Stimulated activated effector memory CD8-positive, alpha-beta T cell treated with anti-CD3 and anti-CD28 coated beads, Interleukin-12 subunit alpha, Interleukin-12 subunit beta, amount 100 ng/mL, for 72 hours (primary cell): ENCODE data around the gene PHOSPHO2.

ENCODE experiments used
- ATAC-seq: fragments of 150-1000 bp; cut with Tn5 transposase; 2 replicates; pipeline ENCODE4 v1.10.0; 2021
- DNase-seq, 2 donors: peaks; one replicate each; pipeline ENCODE4 v3.0.0; 2021 to 2022; ENCODE audit warnings: low spot score in 2 of 2
- H3K27ac Mint-ChIP-seq: one replicate; pipeline ENCODE4 v1.8.0; 2022; ENCODE audit warnings: mild to moderate bottlenecking, mixed read lengths
- H3K36me3 Mint-ChIP-seq: one replicate; pipeline ENCODE4 v1.8.0; 2022; ENCODE audit warnings: mild to moderate bottlenecking, mixed read lengths
- H3K4me1 Mint-ChIP-seq: one replicate; pipeline ENCODE4 v1.8.0; 2022; ENCODE audit warnings: mixed read lengths
- H3K4me3 Mint-ChIP-seq: one replicate; pipeline ENCODE4 v1.8.0; 2022; ENCODE audit warnings: mild to moderate bottlenecking, mixed read lengths
- H3K9me3 Mint-ChIP-seq: one replicate; pipeline ENCODE4 v1.8.0; 2022; ENCODE audit warnings: mixed read lengths

The PHOSPHO2 gene

GRCh38 chr2:169718930-169719504 is 24.7 kb downstream of the PHOSPHO2 start:
- peaks cover 5% of the 10 kb centered on the region for H3K4me1 Mint-ChIP-seq
- H3K36me3 Mint-ChIP-seq, result no peaks in the 10 kb centered on the region
- DNase-seq (no peak), ATAC-seq (no peak)
- H3K9me3 Mint-ChIP-seq, result no peaks in the 10 kb centered on the region
- no peak overlapping the region for H3K4me3 Mint-ChIP-seq
- H3K27ac Mint-ChIP-seq, result no peak overlapping the region

- Mint-ChIP-seq H3K36me3 (no peaks in the 10 kb centered on the region), H3K4me1 (peaks cover 5% of the 10 kb centered on the region), H3K9me3 (no peaks in the 10 kb centered on the region), H3K27ac (no peak overlapping the region), H3K4me3 (no peak overlapping the region)
- ATAC-seq, result no peak
- DNase-seq, result no peak
Measured at GRCh38 chr2:169721016-169721415, 26.7 kb downstream of the PHOSPHO2 start.

GRCh38 chr2:169727065-169727464 is 32.8 kb downstream of the PHOSPHO2 start:
- H3K9me3 Mint-ChIP-seq, result no peaks in the 10 kb centered on the region
- H3K4me3 Mint-ChIP-seq, result no peak overlapping the region
- no peaks in the 10 kb centered on the region for H3K36me3 Mint-ChIP-seq
- H3K27ac Mint-ChIP-seq, result no peak overlapping the region
- peaks cover 4% of the 10 kb centered on the region for H3K4me1 Mint-ChIP-seq
- ATAC-seq, result no peak
- DNase-seq, result no peak

DNA sequence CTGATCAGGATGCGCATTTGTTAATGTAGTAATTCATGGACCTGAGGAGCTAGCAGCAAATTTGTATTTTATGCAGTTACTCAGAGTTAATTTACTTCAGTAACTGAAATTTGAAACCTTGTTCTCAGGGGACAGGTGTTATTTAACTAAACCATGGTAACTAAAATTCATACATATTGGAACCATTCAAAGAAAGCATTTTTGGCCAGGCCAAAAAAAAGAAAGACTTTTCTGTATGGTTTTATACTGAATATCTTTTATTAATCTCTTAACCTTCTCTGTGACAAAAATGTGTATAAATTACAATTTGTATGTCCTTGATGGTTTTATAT is 35.0 kb downstream of the PHOSPHO2 start:
- no peak for DNase-seq
- H3K4me3 Mint-ChIP-seq, result no peak overlapping the region
- no peak for ATAC-seq
- no peaks in the 10 kb centered on the region for H3K9me3 Mint-ChIP-seq
- peaks cover 17% of the 10 kb centered on the region for H3K4me1 Mint-ChIP-seq
- no peak overlapping the region for H3K27ac Mint-ChIP-seq
- peaks cover 6% of the 10 kb centered on the region for H3K36me3 Mint-ChIP-seq

DNA sequence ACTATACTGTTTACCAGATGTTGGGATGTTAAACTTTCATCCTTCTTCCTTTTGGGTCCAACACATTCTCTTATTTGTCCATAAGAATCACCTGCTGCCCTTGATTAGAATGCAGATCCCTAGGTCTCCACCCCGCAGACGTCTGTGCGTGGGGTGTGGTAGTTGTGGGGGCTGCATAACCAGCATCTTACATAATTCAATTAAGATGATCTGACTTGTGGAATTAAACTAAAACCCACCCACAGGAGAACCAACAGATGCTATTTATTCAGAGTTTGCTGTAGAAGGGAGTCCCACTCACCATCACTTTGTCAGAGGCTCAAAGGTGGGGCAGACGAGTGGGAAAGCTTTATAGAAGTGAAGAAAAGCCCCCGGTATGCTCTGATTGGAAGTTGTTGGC is 37.8 kb downstream of the PHOSPHO2 start:
- H3K4me3 Mint-ChIP-seq, result no peak overlapping the region
- peaks cover 11% of the 10 kb centered on the region for H3K36me3 Mint-ChIP-seq
- no peak overlapping the region for H3K27ac Mint-ChIP-seq
- H3K9me3 Mint-ChIP-seq, result no peaks in the 10 kb centered on the region
- ATAC-seq (no peak), DNase-seq (no peak)
- peaks cover 17% of the 10 kb centered on the region for H3K4me1 Mint-ChIP-seq

- H3K36me3 Mint-ChIP-seq, result peaks cover 14% of the 10 kb centered on the region
- peak overlapping the region; percentile 84 for H3K27ac Mint-ChIP-seq
- peak in 1 of 2 donors; percentile 43 for DNase-seq
- H3K4me3 Mint-ChIP-seq, result peak overlapping the region; percentile 88
- no peaks in the 10 kb centered on the region for H3K9me3 Mint-ChIP-seq
- ATAC-seq, result no peak
- peaks cover 17% of the 10 kb centered on the region for H3K4me1 Mint-ChIP-seq
Measured at GRCh38 chr2:169732583-169733358, 38.5 kb downstream of the PHOSPHO2 start.

- H3K9me3 Mint-ChIP-seq, result no peaks in the 10 kb centered on the region
- ATAC-seq, result peak; percentile 68
- peak overlapping the region; percentile 88 for H3K4me3 Mint-ChIP-seq
- no peak overlapping the region for H3K27ac Mint-ChIP-seq
- peak; percentile 17 to 58 for DNase-seq
- peaks cover 14% of the 10 kb centered on the region for H3K36me3 Mint-ChIP-seq
- H3K4me1 Mint-ChIP-seq, result peaks cover 21% of the 10 kb centered on the region
Measured at GRCh38 chr2:169734169-169734847, 40.0 kb downstream of the PHOSPHO2 start.

- H3K9me3 Mint-ChIP-seq, result no peaks in the 10 kb centered on the region
- H3K36me3 Mint-ChIP-seq, result peaks cover 14% of the 10 kb centered on the region
Measured at GRCh38 chr2:169735623-169736022, 41.4 kb downstream of the PHOSPHO2 start.

DNA sequence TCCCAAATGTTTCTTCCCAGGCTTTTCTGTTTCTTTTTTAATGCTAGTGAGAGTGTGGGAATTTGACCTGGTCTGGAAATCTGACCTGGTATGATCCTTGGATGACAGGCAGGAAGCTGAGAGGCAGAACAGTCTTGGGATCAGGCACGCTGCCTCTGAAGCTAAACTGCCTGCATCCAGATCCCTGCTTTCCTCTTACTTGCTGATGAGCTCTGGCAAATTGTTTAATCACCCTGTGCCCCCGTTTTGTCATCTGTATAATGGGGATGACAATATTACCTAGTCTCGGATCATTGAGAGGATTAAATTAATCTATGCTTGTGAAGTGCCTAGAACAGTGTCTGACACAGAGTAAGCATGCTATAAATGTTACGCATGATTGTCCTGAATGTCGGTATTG is 42.6 kb downstream of the PHOSPHO2 start:
- ATAC-seq, result no peak
- Mint-ChIP-seq H3K36me3 (peaks cover 14% of the 10 kb centered on the region), H3K4me3 (no peak overlapping the region), H3K9me3 (no peaks in the 10 kb centered on the region), H3K4me1 (peaks cover 24% of the 10 kb centered on the region), H3K27ac (no peak overlapping the region)
- no peak for DNase-seq

More at GRCh38 chr2:169735623-169736022, 41.4 kb downstream of the PHOSPHO2 start:
- no peak for ATAC-seq
- peaks cover 26% of the 10 kb centered on the region for H3K4me1 Mint-ChIP-seq
- no peak for DNase-seq
- peak overlapping the region; percentile 88 for H3K4me3 Mint-ChIP-seq
- H3K27ac Mint-ChIP-seq, result no peak overlapping the region

DNA sequence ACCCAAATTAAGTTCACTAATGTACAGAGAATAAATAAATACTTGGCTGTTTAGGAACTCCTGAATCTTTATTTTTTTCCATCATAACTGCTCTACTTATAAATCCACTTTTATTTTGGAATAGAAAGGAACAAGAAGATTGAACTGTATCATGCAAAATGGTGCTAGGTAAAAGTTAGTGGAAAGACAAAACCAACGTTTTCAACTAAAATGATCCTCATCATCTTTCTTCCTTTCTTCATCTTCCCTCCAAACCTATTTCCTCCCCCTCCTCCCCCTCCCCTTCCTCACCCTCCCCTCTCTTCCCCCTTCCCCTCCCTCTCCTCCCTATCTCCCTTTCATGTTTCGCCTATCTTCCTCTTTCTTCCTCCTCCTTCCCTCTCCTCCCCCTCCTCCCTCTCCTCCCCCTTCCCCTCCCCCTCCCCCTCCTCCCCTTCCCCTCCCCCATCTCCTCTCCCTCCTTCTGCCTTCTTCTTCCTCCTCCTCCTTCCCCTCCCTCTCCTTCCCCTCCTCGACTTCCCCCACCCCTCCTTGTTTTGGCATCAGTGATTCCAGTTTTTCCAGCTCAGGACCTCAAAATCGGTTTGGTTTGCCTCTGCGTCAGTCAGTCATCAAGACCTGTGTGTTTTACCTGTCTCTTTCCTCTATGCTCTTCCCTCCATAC is 44.4 kb downstream of the PHOSPHO2 start:
- no peak for DNase-seq
- Mint-ChIP-seq H3K4me1 (peaks cover 11% of the 10 kb centered on the region), H3K27ac (no peak overlapping the region), H3K4me3 (no peak overlapping the region), H3K9me3 (no peaks in the 10 kb centered on the region), H3K36me3 (peaks cover 9% of the 10 kb centered on the region)
- no peak for ATAC-seq

DNA sequence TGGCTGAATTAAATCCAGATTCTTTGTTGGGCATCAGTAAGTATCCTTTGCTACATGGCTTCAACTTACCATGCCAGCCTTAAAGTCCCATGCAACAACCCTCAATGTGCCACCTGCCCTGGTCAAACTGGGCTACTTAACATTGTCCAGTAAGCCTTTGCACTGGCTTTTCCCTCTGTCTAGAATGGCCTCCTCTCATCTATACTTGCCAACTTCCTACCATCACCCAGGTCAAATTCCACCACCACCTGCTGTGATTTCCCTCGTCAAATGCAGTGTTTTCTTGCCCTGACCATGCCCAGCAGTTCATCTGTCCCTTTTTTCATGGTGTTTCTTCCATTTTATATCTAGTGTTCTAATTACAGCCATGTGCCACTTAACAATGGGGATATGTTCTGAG is 45.1 kb downstream of the PHOSPHO2 start:
- DNase-seq, result no peak
- no peak overlapping the region for H3K4me3 Mint-ChIP-seq
- H3K9me3 Mint-ChIP-seq, result no peaks in the 10 kb centered on the region
- no peak for ATAC-seq
- H3K36me3 Mint-ChIP-seq, result peaks cover 12% of the 10 kb centered on the region
- no peak overlapping the region for H3K27ac Mint-ChIP-seq
- peaks cover 10% of the 10 kb centered on the region for H3K4me1 Mint-ChIP-seq

DNA sequence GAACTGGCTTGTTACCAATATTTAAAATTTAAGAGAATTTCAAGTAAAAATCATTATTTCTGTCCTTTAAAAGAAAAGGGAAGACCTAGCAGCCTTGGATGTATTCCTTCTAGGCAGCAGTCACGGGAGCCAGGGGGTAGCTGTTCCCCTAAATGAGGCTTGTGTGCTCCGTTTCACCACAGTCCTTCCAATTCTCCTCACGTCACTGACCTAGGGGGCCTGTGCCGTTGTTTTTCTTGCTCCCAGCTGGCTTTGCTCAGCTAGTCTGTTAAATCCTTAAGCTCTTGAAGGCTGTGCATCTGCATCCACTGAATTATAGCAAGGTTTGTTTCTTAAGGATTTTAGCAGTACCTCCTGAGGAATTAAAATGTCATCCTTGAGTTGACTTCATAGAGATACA is 49.3 kb downstream of the PHOSPHO2 start:
- no peak overlapping the region for H3K27ac Mint-ChIP-seq
- no peaks in the 10 kb centered on the region for H3K9me3 Mint-ChIP-seq
- peaks cover 9% of the 10 kb centered on the region for H3K36me3 Mint-ChIP-seq
- H3K4me3 Mint-ChIP-seq, result no peak overlapping the region
- DNase-seq (no peak), ATAC-seq (no peak)
- H3K4me1 Mint-ChIP-seq, result peaks cover 10% of the 10 kb centered on the region

- no peak for ATAC-seq
- no peak for DNase-seq
- Mint-ChIP-seq H3K4me1 (no peaks in the 10 kb centered on the region), H3K27ac (no peak overlapping the region), H3K36me3 (peaks cover 13% of the 10 kb centered on the region), H3K4me3 (no peak overlapping the region), H3K9me3 (no peaks in the 10 kb centered on the region)
Measured at GRCh38 chr2:169746240-169746639, 52.0 kb downstream of the PHOSPHO2 start.

DNA sequence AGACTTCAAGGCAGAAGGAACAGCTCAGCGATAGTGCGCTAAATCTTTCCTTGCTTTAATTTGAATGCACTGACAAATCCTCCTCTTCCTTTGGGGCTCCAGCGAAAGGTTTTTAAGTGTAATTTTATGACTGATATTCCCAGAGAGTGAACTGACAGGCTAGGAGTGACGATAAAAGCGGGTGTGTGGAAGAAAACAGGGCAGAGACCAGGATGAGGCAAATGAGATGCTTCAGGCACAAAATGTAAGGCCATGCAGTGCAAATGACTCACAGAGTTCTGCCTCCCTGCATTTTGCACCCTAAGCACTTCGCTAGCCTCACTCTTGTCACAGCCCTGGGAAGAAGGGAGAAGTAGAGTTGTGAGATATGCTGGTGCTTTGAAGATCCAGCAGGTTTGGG is 54.0 kb downstream of the PHOSPHO2 start:
- Mint-ChIP-seq H3K9me3 (no peaks in the 10 kb centered on the region), H3K27ac (no peak overlapping the region), H3K4me3 (no peak overlapping the region), H3K4me1 (no peaks in the 10 kb centered on the region), H3K36me3 (peaks cover 13% of the 10 kb centered on the region)
- DNase-seq (no peak), ATAC-seq (no peak)
